Measurements from ENCODE around the gene DNAJB9. TPM values are rescaled to one million over a fixed set of nuclear protein-coding genes. Genes with fewer than 3 reads are reported as not detected.

Gene DNAJB9
- total and polyA plus RNA-seq, 9 of the 15 experiments (the other 6 are each of a cell fraction or from before 2014, with no cell fraction given), result 4.3 to 34.2 (median 9.6) TPM

DNA sequence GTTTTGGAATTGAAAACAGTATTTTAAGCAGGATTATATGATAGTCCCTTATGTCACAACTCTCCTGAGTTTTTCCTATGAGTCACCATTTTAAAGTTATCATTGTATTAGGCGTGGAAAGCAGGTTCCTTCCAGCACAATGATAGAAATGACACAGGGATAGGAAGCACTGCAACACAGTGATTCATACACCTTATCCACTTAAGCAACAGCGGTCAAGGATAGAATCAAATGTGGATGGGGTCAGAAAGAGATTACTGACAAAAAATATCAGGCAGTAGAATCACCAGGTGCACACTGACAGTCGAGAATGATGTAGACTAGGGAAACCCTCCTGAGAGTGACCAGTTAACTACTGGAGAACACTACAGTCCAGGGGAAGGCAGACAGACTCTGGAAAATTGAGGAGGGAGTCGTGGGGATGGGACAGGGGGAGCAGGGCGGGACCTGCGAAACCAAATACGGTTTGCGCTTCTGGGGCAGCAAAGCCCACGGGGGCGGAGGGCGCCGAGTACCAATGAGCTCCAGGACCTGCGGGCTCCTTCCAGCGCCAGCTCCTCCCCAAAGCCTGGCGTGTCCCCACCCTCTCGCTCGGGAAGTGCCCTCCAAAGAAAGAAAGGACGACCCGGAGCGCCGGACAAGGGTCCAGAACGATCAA is 44.2 kb upstream of the DNAJB9 start (continued):
- TF ChIP-seq, protein P1, sequence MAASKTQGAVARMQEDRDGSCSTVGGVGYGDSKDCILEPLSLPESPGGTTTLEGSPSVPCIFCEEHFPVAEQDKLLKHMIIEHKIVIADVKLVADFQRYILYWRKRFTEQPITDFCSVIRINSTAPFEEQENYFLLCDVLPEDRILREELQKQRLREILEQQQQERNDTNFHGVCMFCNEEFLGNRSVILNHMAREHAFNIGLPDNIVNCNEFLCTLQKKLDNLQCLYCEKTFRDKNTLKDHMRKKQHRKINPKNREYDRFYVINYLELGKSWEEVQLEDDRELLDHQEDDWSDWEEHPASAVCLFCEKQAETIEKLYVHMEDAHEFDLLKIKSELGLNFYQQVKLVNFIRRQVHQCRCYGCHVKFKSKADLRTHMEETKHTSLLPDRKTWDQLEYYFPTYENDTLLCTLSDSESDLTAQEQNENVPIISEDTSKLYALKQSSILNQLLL (CRISPR knock-in tag; IDR thresholded peaks at IDR 0.05; ENCODE audit: borderline replicate concordance), result no peak
- TF ChIP-seq ZNF316 (IDR thresholded peaks at IDR 0.05) (no peak), NFIC (IDR thresholded peaks at IDR 0.05) (peak; percentile 53), PHB (CRISPR knock-in tag; IDR thresholded peaks at IDR 0.05) (0 out of 2 replicates have a peak, but pooled peaks have one; percentile 23)
- TF ChIP-seq, protein P2, sequence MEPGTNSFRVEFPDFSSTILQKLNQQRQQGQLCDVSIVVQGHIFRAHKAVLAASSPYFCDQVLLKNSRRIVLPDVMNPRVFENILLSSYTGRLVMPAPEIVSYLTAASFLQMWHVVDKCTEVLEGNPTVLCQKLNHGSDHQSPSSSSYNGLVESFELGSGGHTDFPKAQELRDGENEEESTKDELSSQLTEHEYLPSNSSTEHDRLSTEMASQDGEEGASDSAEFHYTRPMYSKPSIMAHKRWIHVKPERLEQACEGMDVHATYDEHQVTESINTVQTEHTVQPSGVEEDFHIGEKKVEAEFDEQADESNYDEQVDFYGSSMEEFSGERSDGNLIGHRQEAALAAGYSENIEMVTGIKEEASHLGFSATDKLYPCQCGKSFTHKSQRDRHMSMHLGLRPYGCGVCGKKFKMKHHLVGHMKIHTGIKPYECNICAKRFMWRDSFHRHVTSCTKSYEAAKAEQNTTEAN (CRISPR knock-in tag; IDR thresholded peaks at IDR 0.05), result peak; percentile 86
- TF ChIP-seq, protein P3, sequence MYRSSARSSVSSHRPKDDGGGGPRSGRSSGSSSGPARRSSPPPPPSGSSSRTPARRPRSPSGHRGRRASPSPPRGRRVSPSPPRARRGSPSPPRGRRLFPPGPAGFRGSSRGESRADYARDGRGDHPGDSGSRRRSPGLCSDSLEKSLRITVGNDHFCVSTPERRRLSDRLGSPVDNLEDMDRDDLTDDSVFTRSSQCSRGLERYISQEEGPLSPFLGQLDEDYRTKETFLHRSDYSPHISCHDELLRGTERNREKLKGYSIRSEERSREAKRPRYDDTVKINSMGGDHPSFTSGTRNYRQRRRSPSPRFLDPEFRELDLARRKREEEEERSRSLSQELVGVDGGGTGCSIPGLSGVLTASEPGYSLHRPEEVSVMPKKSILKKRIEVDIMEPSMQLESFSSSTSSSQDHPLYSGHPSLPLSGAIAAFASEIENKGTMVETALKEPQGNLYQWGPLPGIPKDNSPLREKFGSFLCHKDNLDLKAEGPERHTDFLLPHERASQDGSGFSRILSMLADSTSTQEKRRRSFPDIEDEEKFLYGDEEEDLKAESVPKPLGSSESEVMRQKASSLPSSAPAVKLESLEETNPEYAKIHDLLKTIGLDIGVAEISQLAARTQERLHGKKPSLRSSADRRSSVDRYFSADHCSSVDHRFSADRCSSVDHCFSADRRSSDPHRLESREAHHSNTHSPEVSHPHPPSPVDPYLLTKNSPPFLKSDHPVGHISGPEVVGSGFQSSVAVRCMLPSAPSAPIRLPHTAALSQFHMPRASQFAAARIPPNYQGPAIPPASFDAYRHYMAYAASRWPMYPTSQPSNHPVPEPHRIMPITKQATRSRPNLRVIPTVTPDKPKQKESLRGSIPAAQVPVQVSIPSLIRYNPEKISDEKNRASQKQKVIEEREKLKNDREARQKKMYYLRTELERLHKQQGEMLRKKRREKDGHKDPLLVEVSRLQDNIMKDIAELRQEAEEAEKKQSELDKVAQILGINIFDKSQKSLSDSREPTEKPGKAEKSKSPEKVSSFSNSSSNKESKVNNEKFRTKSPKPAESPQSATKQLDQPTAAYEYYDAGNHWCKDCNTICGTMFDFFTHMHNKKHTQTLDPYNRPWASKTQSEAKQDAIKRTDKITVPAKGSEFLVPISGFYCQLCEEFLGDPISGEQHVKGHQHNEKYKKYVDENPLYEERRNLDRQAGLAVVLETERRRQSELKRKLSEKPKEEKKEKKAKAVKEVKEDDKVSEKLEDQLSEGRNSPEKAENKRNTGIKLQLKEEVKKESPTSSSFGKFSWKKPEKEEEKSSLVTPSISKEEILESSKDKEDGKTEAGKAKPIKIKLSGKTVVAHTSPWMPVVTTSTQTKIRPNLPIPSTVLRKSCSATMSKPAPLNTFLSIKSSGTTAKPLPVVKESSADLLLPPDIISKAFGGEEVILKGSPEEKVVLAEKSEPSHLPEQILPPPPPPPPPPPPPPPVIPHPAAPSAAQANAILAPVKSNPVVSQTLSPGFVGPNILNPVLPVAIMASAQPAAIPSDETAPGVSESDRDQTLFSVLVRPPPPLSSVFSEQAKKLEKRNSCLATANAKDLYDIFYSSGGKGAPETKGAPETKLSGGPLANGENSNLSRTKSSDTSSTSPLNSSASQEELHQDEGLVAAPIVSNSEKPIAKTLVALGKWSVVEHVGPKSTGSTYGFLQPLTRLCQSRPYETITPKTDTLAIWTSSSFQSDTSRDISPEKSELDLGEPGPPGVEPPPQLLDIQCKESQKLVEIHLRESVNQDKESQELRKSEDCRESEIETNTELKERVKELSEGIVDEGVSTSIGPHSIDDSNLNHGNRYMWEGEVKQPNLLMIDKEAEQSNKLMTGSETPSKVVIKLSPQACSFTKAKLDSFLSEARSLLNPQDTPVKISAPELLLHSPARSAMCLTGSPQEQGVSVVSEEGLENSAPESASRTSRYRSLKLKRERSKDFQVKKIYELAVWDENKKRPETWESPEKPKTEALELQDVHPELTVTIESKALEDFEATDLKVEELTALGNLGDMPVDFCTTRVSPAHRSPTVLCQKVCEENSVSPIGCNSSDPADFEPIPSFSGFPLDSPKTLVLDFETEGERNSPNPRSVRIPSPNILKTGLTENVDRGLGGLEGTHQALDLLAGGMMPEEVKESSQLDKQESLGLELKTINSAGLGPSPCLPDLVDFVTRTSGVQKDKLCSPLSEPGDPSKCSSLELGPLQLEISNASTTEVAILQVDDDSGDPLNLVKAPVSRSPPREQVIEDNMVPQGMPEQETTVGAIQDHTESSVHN (IDR thresholded peaks at IDR 0.05; ENCODE audit: borderline replicate concordance in 1 of 2, low read depth in 1 of 2), result no peak

Measured in K562 (cell line).